HG03571 (cell line): ENCODE measurements around the gene SH2D4B.

Source experiments
- ATAC-seq: cut with Tn5 transposase; IDR thresholded peaks from one replicate; pipeline ENCODE4 v1.9.1; 2021; ENCODE audit not compliant: unreplicated experiment

SH2D4B gene

DNA sequence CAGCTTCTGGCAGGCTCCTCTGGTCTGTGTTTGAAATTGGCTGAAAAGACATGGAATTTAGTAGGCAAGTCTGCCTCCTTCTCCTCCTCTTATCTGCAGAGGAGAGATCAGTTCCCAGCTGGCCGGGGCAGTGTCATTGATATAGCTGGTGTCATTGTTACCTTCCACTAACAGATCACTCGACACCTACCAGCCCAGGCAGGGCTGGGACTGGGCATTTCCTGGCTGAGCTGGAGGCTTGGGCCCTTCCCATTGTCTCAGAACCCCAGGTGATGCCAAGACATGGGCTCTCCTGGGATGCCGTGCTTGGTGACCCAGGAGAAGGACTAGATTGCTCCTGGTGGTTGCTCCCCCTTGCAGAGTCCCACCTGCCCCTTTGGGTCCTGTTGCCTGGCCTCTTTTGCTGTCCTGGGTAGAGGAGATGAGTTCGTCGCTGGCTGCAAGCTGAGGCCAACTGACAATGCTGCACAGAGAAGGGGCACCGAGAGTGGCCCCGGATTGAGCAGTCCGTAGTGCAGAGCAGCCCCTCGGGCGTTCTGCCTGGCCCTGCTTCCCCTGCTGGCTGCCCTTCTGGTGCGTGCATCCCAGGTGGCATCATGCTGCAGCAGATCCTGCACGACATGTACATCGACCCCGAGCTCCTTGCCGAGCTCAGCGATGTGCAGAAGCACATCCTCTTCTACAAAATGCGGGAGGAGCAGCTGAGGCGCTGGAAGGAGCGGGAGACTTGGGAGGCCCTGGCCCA lies at the start of gene SH2D4B:
TSS of gene SH2D4B (plus strand) at position 167 of the 745 bp plus-strand sequence. CDS start at position 597, 430 bp downstream.
- ATAC-seq: no peak

DNA sequence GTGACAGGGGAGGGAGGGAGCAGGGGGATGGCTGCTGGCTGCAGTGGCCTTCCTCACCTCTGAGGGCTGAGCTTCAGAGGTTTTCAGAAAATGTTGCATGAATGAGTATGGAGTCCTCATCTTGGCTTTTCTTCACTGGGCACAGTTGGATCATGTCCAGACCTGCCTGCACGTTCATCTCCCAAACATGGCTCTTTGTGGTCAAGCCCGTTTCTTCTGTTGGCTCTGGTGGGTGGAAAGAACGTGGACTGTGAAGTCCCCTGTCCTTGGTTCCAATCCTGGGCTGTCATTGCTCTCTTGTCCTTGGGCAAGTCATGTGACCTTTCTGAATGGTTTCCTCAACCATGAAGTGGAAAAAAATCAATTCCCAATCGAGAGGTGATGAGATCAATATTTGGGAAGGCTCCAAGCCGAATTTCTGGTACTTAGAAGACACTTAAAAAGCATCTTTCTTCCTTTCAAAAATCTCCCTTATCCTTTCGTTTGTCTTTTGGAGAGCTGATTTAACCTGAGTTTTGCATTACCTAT lies 49.1 kb upstream of the SH2D4B start:
- ATAC-seq: no peak

- ATAC-seq: no peak
Observed at GRCh38 chr10:80489371-80490112, 48.2 kb upstream of the SH2D4B start.

DNA sequence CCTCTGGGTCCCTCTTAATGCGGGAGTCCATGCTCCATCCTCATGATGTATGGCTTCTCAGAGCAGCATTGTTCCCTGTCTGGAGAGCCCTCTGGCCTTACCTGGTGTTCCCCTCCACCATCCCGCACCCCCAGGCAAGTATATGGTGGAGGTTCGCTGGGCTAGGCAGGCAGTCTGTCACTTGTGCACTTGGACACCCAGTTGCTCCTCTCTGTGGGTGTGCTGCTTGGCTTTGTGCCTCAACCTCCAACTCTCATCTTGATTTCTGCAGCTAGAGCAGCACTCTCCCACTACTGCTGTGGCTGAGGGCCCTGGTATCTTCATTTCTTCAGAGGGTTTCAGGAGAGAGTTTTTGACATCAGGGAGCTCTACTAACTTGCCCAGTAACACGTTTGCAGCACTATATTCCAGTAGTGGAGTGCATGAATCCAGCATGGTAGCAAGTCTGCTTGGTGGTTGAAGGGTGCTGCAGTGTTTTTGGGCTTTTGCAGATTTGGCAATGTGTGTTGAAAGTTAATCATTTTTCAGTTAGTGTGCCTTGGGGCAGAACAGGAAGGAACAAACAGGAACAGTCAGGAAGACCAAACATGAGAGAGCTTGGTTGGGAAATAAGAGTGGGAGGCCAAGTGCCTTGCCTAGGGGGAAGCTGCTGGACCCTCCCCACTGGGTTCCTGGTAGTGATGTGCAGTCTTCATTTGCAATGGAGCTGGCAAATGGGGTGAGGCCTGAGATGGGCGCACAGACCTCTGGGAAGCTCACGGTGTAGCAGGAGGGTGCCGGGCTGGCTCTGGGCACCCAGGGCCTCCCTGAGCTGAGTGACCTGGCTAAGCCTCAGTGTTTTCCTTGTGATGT lies 46.2 kb upstream of the SH2D4B start:
- no peak for ATAC-seq

GRCh38 chr10:80492848-80493521 lies 44.7 kb upstream of the SH2D4B start:
- no peak for ATAC-seq

DNA sequence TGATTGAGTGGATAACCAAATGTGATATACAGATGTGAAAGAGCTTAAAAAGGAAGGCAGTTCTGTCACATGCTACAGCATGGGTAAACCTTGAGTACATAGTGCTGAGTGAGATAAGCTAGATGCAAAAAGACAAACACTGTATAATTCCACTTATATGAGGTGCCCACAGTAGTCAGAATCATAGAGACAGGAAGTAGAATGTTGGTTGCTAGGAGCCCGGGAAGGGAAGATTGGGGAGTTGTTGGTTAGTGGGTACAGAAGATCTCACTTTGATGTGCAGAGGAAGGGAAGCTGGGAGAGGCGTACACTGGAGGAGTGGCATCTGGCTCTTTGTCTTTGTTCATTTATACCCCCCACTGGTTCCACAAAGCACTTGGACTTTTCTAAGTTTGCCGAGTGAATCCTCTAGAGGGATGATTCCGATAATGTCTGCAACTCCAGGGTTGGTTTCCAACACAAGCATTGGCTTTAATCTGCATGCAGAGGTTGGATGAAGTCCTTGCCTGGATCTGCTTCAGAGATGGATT lies 44.1 kb upstream of the SH2D4B start:
- ATAC-seq: no peak

GRCh38 chr10:80496555-80497172 lies 41.0 kb upstream of the SH2D4B start:
- no peak for ATAC-seq

DNA sequence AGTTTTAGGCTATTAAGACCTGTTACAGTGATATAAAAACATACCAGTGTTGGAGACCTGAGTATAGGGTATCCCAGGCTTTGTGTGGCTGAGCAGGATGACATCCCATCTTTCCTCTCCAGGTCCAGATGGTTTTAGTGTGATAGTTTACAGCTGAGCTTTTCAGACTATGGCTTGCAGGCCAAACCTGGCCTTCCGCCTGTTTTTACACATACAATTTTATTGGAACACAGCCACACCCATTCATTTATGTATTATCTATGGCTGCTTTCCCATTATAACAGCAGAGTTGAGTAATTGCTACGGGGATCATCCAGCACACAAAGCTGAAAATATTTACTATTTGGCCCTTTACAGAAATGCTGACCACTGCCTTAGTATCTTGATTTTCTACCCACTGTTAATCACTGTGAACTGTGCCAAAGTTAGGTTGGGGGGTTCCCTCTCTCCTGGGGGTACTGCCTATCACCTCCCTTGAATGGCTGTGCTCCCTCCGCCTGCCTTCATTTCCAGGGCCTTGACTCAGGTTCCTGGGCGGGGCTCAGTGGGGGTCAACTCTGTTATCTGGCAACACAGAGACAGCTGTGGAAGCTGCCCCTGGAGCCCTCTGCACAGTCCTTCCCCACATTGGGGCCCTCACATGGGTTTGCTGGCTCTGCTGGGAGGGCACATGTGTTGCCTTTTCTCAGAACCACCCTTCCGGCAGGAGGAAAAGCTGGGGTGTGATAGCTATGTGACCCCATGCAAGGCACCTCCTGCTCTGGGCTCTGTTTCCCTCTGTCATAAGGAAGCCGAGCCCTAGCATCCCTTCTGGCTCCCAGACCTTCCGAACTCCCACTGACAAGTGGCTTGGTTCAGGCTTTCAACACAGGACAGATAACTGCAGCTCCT lies 40.3 kb upstream of the SH2D4B start:
- no peak for ATAC-seq

DNA sequence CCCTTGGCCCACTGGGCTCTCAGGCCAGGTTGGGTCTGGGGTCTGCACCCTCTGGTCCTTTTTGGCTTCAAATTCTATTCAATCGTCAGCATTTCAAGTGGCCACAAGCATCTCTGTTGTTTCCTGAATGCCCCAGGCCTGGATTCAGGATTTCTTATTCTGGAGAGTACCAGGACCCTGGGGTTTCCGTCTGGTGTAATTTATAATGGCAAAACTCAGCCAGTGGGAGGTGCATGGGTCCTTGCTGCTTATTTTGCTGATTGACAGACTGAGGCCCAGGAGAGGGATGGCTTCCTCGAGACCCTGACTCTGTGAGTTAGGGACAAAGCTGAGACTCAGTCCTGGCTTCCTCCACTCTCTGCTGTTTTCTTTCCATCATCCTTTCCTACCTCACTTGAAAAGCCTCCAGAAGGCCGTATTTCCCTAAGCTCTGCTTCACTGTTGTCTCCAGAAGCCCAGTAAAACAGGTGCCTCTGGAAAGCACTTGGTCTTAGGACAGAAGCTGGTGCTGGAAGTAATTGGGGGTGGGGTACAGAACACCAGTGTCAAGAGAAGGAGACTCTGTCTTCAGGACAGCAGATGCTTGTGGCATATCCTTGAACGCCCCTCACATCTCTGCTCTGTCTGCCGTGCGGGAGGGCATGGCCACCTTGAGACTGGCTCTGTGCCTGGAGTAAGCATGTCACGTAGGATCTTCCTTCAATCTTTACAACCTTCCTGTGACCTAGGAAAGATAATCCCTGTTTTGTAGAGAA lies 39.4 kb upstream of the SH2D4B start:
- no peak for ATAC-seq

DNA sequence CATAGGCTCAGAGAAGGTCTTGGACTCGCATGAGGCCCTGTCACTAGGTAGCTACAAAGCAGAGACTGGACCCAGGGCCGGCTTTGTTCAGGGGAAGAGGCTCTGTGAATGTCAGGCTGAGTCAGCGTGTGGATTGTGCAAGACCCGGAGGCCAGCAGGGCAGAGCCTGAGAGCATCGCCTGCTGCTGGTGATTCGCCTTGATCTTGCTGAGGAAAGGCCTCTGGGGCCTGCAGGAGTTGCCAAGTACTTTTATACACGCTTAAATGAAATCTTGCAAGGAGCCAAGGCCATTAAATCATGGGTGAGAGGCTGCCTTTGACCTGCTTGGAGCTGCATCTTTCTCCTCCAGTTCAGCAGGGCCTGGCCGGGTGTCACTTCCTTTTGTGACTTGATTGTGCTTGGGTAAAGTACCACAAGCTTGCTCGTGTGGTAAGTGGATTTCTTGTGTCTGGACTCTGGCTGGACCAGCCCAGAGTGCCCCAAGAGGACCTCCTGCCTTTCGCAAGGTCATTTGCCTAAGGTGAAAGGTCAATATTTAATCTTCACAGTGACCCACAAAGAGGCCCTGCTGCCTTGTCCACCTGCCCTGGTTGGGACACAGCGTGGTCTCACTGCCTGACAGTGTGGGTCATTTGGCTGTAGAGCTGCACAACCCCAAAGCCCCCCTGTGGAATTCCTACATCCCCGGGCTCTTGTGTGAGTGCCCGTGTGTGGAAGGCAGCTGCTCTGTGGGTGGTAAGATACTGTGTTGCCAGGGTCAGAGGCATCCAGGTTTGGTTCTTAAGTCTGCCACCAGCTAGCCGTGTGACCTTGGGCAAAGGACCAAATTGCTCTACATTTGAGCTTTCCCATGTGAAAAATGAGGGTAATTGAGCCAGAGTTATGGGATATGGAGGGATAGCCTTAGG lies 38.6 kb upstream of the SH2D4B start:
- ATAC-seq: no peak

DNA sequence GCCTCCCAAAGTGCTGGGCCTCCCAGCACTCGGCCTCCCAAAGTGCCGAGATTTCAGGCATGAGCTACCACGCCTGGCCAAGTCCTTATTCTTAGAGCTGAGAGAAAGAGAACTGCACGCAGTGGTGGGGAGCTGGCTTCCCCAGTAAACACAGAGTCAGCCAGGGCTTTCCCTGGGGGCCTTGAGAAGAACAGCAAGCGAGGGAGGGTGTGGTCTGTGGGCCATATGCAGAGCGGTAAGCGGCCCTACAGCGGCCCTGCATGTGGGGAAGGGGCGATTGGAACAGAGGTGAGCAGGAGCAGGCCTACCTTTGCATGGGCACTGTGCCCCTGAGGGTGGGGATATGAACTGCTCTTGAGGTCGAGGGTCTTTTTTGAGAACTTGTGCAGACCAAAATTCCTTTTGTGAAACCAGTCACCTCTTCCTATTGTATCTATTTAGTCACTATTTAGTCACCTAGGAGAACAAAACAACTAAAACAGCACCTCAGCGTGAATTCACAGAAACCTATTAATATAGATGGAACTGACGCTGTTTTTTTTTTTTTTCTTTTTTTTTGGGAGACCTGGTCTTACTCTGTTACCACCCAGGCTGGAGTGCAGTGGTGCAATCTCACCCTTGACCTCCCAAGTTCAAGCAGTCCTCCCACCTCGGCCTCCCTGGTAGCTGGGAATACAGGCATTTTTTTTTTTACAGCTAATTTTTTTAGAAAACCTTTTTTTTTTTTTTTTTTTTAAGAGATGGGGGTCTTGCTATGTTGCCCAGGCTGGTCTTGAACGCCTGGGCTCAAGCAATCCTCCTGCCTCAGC lies 36.9 kb upstream of the SH2D4B start:
- ATAC-seq: peak; percentile 74

DNA sequence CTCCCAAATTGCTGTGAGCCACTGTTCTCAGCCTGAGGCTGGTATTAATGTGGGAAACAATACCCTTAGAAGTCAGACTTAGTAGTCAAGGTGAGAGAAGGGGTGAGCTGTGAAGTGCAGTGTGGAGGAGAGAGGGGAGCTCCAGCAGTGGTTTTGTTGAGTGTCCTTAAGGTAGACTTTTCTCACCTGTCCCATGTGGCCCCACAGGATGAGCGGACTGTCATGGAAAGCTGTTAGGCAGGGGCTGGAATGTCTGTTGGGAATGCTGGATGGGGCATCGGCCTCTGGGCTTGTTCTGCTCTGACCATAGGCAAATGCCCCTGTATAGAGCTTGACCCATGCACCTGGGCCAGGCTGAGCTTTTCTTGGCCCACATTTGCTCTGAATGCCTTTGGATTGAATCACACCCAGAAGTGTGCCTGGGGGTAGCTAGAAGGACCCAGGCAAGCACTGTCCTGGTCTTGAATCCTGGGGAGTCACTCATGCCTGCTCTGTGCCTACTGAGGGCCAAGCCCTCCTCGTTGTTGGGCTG lies 36.3 kb upstream of the SH2D4B start:
- ATAC-seq: no peak

- no peak for ATAC-seq
Observed at GRCh38 chr10:80501913-80502521, 35.7 kb upstream of the SH2D4B start.

GRCh38 chr10:80502621-80503583 lies 34.8 kb upstream of the SH2D4B start:
- no peak for ATAC-seq
